Measurements from ENCODE around the gene NUDT1.

Gene NUDT1

GRCh38 chr7:2204446-2204845 lies 37.6 kb upstream of the NUDT1 start:
- no peak for TF ChIP-seq L3MBTL2 (conservative IDR thresholded peaks at IDR 0.05)
- TF ChIP-seq FOXA1 (IDR thresholded peaks at IDR 0.05), result no peak
- no peak for TF ChIP-seq ARNT (IDR thresholded peaks at IDR 0.05)
- TF ChIP-seq SUZ12 (IDR thresholded peaks at IDR 0.05), result no peak
- no peak for TF ChIP-seq FOXM1 (IDR thresholded peaks at IDR 0.05; ENCODE audit: borderline replicate concordance)
- TF ChIP-seq PKNOX1 (IDR thresholded peaks at IDR 0.05), result no peak
- no peak for TF ChIP-seq FOXK2 (IDR thresholded peaks at IDR 0.05)
- no peak for TF ChIP-seq CTBP1 (IDR thresholded peaks at IDR 0.05; ENCODE audit: borderline replicate concordance)
- TF ChIP-seq ZNF384 (IDR thresholded peaks at IDR 0.05), result no peak
- TF ChIP-seq BHLHE40 (IDR thresholded peaks at IDR 0.05; ENCODE audit: borderline replicate concordance), result no peak
- no peak for TF ChIP-seq HDGF (IDR thresholded peaks at IDR 0.05; ENCODE audit: borderline replicate concordance)
- no peak for TF ChIP-seq NFRKB (IDR thresholded peaks at IDR 0.05)
- no peak for DNase-seq (ENCODE audit: extremely low spot score)
- ChIA-PET CTCF (no interaction called here), POLR2A (no interaction called here)

- ChIA-PET POLR2A (no interaction called here), CTCF (no interaction called here)
- no peak for DNase-seq (ENCODE audit: extremely low spot score)
- TF ChIP-seq ARNT (IDR thresholded peaks at IDR 0.05) (no peak), FOXA1 (IDR thresholded peaks at IDR 0.05) (no peak), SP1 (IDR thresholded peaks at IDR 0.05) (no peak), CTBP1 (IDR thresholded peaks at IDR 0.05; ENCODE audit: borderline replicate concordance) (no peak)
Observed at GRCh38 chr7:2205036-2205780, 36.8 kb upstream of the NUDT1 start.

GRCh38 chr7:2208712-2209111 lies 33.3 kb upstream of the NUDT1 start:
- ChIA-PET POLR2A (no interaction called here), CTCF (no interaction called here)
- no peak for DNase-seq (ENCODE audit: extremely low spot score)
- TF ChIP-seq ZNF384 (IDR thresholded peaks at IDR 0.05), result no peak
- TF ChIP-seq BHLHE40 (IDR thresholded peaks at IDR 0.05; ENCODE audit: borderline replicate concordance), result no peak
- TF ChIP-seq SUZ12 (IDR thresholded peaks at IDR 0.05), result no peak
- no peak for TF ChIP-seq NFRKB (IDR thresholded peaks at IDR 0.05)
- no peak for TF ChIP-seq L3MBTL2 (conservative IDR thresholded peaks at IDR 0.05)
- no peak for TF ChIP-seq FOXM1 (IDR thresholded peaks at IDR 0.05; ENCODE audit: borderline replicate concordance)

- CTCF ChIA-PET, result no interaction called here
- no peak for TF ChIP-seq ELF4 (IDR thresholded peaks at IDR 0.05)
- TF ChIP-seq FOXM1 (IDR thresholded peaks at IDR 0.05; ENCODE audit: borderline replicate concordance), result no peak
- no peak for TF ChIP-seq NFRKB (IDR thresholded peaks at IDR 0.05)
- TF ChIP-seq SP1 (IDR thresholded peaks at IDR 0.05), result no peak
- TF ChIP-seq HDGF (IDR thresholded peaks at IDR 0.05; ENCODE audit: borderline replicate concordance), result no peak
- TF ChIP-seq ARNT (IDR thresholded peaks at IDR 0.05), result no peak
- no peak for TF ChIP-seq TARDBP (IDR thresholded peaks at IDR 0.05)
- no peak for TF ChIP-seq SUZ12 (IDR thresholded peaks at IDR 0.05)
- TF ChIP-seq FOXA1 (IDR thresholded peaks at IDR 0.05), result no peak
- no peak for TF ChIP-seq ZNF384 (IDR thresholded peaks at IDR 0.05)
- TF ChIP-seq LEF1 (IDR thresholded peaks at IDR 0.05; ENCODE audit: borderline replicate concordance), result no peak
- POLR2A ChIA-PET, result no interaction called here
- peak; percentile 70 for DNase-seq (ENCODE audit: extremely low spot score)
Observed at GRCh38 chr7:2209146-2209960, 32.7 kb upstream of the NUDT1 start.

GRCh38 chr7:2209961-2210323 lies 32.1 kb upstream of the NUDT1 start:
- TF ChIP-seq TARDBP (IDR thresholded peaks at IDR 0.05), result no peak
- no peak for TF ChIP-seq FOXK2 (IDR thresholded peaks at IDR 0.05)
- TF ChIP-seq FOXA1 (IDR thresholded peaks at IDR 0.05), result no peak
- no peak for TF ChIP-seq PKNOX1 (IDR thresholded peaks at IDR 0.05)
- TF ChIP-seq ELF4 (IDR thresholded peaks at IDR 0.05), result no peak
- no peak for TF ChIP-seq LEF1 (IDR thresholded peaks at IDR 0.05; ENCODE audit: borderline replicate concordance)
- TF ChIP-seq BHLHE40 (IDR thresholded peaks at IDR 0.05; ENCODE audit: borderline replicate concordance), result no peak
- no peak for TF ChIP-seq HDGF (IDR thresholded peaks at IDR 0.05; ENCODE audit: borderline replicate concordance)
- no peak for TF ChIP-seq L3MBTL2 (conservative IDR thresholded peaks at IDR 0.05)
- TF ChIP-seq CTBP1 (IDR thresholded peaks at IDR 0.05; ENCODE audit: borderline replicate concordance), result no peak
- no peak for TF ChIP-seq NFRKB (IDR thresholded peaks at IDR 0.05)
- no peak for TF ChIP-seq SP1 (IDR thresholded peaks at IDR 0.05)
- no peak for TF ChIP-seq SUZ12 (IDR thresholded peaks at IDR 0.05)
- no peak for TF ChIP-seq FOXM1 (IDR thresholded peaks at IDR 0.05; ENCODE audit: borderline replicate concordance)
- TF ChIP-seq ZNF384 (IDR thresholded peaks at IDR 0.05), result no peak
- no peak for TF ChIP-seq ARNT (IDR thresholded peaks at IDR 0.05)
- CTCF ChIA-PET, result no interaction called here
- POLR2A ChIA-PET, result no interaction called here
- DNase-seq (ENCODE audit: extremely low spot score), result no peak

- DNase-seq (ENCODE audit: extremely low spot score), result no peak
- ChIA-PET CTCF (no interaction called here), POLR2A (no interaction called here)
- no peak for TF ChIP-seq HDGF (IDR thresholded peaks at IDR 0.05; ENCODE audit: borderline replicate concordance)
- TF ChIP-seq TARDBP (IDR thresholded peaks at IDR 0.05), result no peak
- TF ChIP-seq ARNT (IDR thresholded peaks at IDR 0.05), result no peak
- TF ChIP-seq NFRKB (IDR thresholded peaks at IDR 0.05), result no peak
- TF ChIP-seq ELF4 (IDR thresholded peaks at IDR 0.05), result no peak
- TF ChIP-seq L3MBTL2 (conservative IDR thresholded peaks at IDR 0.05), result no peak
- TF ChIP-seq SUZ12 (IDR thresholded peaks at IDR 0.05), result no peak
- TF ChIP-seq ZNF384 (IDR thresholded peaks at IDR 0.05), result no peak
- no peak for TF ChIP-seq LEF1 (IDR thresholded peaks at IDR 0.05; ENCODE audit: borderline replicate concordance)
- no peak for TF ChIP-seq FOXK2 (IDR thresholded peaks at IDR 0.05)
- TF ChIP-seq SP1 (IDR thresholded peaks at IDR 0.05), result no peak
- TF ChIP-seq PKNOX1 (IDR thresholded peaks at IDR 0.05), result no peak
- no peak for TF ChIP-seq BHLHE40 (IDR thresholded peaks at IDR 0.05; ENCODE audit: borderline replicate concordance)
- TF ChIP-seq FOXA1 (IDR thresholded peaks at IDR 0.05), result no peak
Observed at GRCh38 chr7:2210551-2211258, 31.3 kb upstream of the NUDT1 start.

Measured in HEK293T (cell line).